Activated CD4-positive, CD25-positive, alpha-beta regulatory T cell treated with anti-CD3 and anti-CD28 coated beads, Interleukin-2, amount 50 U/mL, for 24 hours (primary cell): Measurements from ENCODE around the gene RPAP2.
A peak's percentile ranks its signal among the peaks of the same experiment; 100 is the strongest.
"Not testable (repeated sequence)": the region's sequence is repeated elsewhere in the genome, so short reads cannot be mapped to it uniquely, and the experiment has no call there.

Experiments used
- ATAC-seq, 2 donors: fragments of 150-1000 bp; cut with Tn5 transposase; one replicate each; pipeline ENCODE4 v1.10.0; 2021; ENCODE audit warnings: mild to moderate bottlenecking in 1 of 2, moderate library complexity in 1 of 2

Gene RPAP2

GRCh38 chr1:92323473-92324453 lies 24.9 kb downstream of the RPAP2 start:
- ATAC-seq: peak; percentile 48 to 66

GRCh38 chr1:92324784-92325183 lies 25.9 kb downstream of the RPAP2 start:
- ATAC-seq: no peak

GRCh38 chr1:92326681-92327080 lies 27.8 kb downstream of the RPAP2 start:
- no peak for ATAC-seq

GRCh38 chr1:92327794-92328193 lies 28.9 kb downstream of the RPAP2 start:
- ATAC-seq: no peak

- no peak for ATAC-seq
These were observed 30.7 kb downstream of the RPAP2 start for GRCh38 chr1:92329347-92330129.

- peak; percentile 94 to 96 for ATAC-seq
These were observed 34.8 kb downstream of the RPAP2 start for GRCh38 chr1:92333668-92334067.

- no peak for ATAC-seq
These were observed 41.3 kb downstream of the RPAP2 start for GRCh38 chr1:92340154-92340553.

GRCh38 chr1:92342401-92342800 lies 43.5 kb downstream of the RPAP2 start:
- no peak for ATAC-seq

GRCh38 chr1:92343061-92343460 lies 44.2 kb downstream of the RPAP2 start:
- ATAC-seq: no peak

GRCh38 chr1:92346866-92347640 lies 48.2 kb downstream of the RPAP2 start:
- no peak for ATAC-seq

- ATAC-seq: no peak
These were observed 54.0 kb downstream of the RPAP2 start for GRCh38 chr1:92352856-92353255.

- ATAC-seq: no peak
These were observed 55.4 kb downstream of the RPAP2 start for GRCh38 chr1:92354259-92354658.

GRCh38 chr1:92356956-92357355 lies 58.1 kb downstream of the RPAP2 start:
- no peak for ATAC-seq

GRCh38 chr1:92359382-92359781 lies 60.5 kb downstream of the RPAP2 start:
- not testable (repeated sequence) for ATAC-seq

GRCh38 chr1:92359986-92360385 lies 61.1 kb downstream of the RPAP2 start:
- ATAC-seq: no peak

GRCh38 chr1:92362970-92363369 lies 64.1 kb downstream of the RPAP2 start:
- no peak for ATAC-seq

GRCh38 chr1:92363401-92363800 lies 64.5 kb downstream of the RPAP2 start:
- ATAC-seq: no peak

GRCh38 chr1:92365378-92366039 lies 66.7 kb downstream of the RPAP2 start:
- peak; percentile 95 to 97 for ATAC-seq

GRCh38 chr1:92366040-92366395 lies 67.2 kb downstream of the RPAP2 start:
- peak; percentile 8 to 14 for ATAC-seq

- peak; percentile 25 to 36 for ATAC-seq
These were observed 68.6 kb downstream of the RPAP2 start for GRCh38 chr1:92367496-92367895.

GRCh38 chr1:92372164-92372563 lies 73.3 kb downstream of the RPAP2 start:
- ATAC-seq: no peak

- ATAC-seq: no peak
These were observed 75.4 kb downstream of the RPAP2 start for GRCh38 chr1:92374223-92374622.
